Measurements from ENCODE around the gene TMEM255B.
"Not testable (repeated sequence)": the region's sequence is repeated elsewhere in the genome, so short reads cannot be mapped to it uniquely, and the experiment has no call there.

TMEM255B gene

DNA sequence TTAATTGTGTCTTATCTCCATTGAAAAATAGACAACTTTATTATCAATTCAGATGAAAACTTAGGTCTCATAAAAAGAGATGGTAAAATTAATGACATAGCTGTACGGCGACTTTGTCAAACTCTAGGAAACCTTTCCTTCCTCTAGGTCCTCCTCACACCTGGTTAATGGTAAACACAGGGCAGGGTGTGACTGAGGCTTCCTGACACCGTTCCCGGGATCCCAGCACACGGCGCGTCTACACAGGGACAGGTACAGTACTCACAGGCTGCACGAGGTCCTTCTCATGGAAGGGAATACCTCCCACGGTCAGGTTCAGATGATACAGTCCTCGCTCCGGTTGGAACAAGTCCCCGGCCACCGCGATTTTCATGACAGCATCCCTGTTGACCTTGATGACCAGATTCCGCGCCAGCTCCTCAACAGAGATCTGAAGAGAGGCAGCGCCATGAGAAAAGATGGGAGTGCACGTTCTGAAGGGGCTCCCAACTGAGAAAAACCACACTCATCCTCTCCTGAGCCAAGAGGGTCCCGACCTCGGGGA, 69.3 kb downstream of the TMEM255B start:
- TF ChIP-seq EZH2 (optimal IDR thresholded peaks at IDR 0.05; ENCODE audit: low read depth, low read length): no peak
- TF ChIP-seq EZH2phosphoT487 (IDR thresholded peaks at IDR 0.05; ENCODE audit: low read length): no peak
- TF ChIP-seq, protein P1, sequence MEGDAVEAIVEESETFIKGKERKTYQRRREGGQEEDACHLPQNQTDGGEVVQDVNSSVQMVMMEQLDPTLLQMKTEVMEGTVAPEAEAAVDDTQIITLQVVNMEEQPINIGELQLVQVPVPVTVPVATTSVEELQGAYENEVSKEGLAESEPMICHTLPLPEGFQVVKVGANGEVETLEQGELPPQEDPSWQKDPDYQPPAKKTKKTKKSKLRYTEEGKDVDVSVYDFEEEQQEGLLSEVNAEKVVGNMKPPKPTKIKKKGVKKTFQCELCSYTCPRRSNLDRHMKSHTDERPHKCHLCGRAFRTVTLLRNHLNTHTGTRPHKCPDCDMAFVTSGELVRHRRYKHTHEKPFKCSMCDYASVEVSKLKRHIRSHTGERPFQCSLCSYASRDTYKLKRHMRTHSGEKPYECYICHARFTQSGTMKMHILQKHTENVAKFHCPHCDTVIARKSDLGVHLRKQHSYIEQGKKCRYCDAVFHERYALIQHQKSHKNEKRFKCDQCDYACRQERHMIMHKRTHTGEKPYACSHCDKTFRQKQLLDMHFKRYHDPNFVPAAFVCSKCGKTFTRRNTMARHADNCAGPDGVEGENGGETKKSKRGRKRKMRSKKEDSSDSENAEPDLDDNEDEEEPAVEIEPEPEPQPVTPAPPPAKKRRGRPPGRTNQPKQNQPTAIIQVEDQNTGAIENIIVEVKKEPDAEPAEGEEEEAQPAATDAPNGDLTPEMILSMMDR (IDR thresholded peaks at IDR 0.05; ENCODE audit: low read length): no peak
- Histone ChIP-seq H4K20me1 (ENCODE audit: insufficient read depth, low read length) (no peaks in the 10 kb centered on the region), H3K4me3 (ENCODE audit: low read length) (no peak overlapping the region), H3F3A (ENCODE audit: insufficient read depth, low read length) (peaks cover 12% of the 10 kb centered on the region), H3K9me2 (replicated peaks; ENCODE audit: insufficient read depth, low read length) (no peaks in the 10 kb centered on the region), H3K9ac (ENCODE audit: low read length) (no peak overlapping the region), H3K9me3 (replicated peaks; ENCODE audit: insufficient read depth, low read length) (no peaks in the 10 kb centered on the region), H3K4me2 (ENCODE audit: low read depth, low read length) (no peak overlapping the region), H3K79me2 (ENCODE audit: low read length) (peaks cover 50% of the 10 kb centered on the region), H2AFZ (ENCODE audit: low read length) (no peak overlapping the region), H3K36me3 (replicated peaks; ENCODE audit: insufficient read depth, low read length) (peaks cover 7% of the 10 kb centered on the region; the same call in 1 of the 2 replicates), H3K4me1 (ENCODE audit: low read length) (no peaks in the 10 kb centered on the region), H3K27ac (ENCODE audit: low read length) (no peak overlapping the region), H3K27me3 (replicated peaks; ENCODE audit: insufficient read depth, low read length) (no peaks in the 10 kb centered on the region)
- DNase-seq: no peak

DNA sequence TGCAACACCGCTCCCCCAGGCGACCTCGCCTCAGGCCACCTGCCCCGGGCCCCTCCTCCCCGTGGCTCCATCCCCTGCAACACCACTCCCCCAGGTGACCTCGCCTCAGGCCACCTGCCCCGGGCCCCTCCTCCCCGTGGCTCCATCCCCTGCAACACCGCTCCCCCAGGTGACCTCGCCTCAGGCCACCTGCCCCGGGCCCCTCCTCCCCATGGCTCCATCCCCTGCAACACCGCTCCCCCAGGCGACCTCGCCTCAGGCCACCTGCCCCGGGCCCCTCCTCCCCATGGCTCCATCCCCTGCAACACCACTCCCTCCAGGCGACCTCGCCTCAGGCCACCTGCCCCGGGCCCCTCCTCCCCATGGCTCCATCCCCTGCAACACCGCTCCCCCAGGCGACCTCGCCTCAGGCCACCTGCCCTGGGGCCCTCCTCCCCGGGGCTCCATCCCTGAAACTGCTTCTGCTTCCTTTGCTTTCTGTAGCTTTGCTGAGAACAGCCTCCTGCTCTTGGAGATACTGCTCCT, 71.5 kb downstream of the TMEM255B start:
- not testable (repeated sequence) for H3K27ac ChIP-seq (ENCODE audit: low read length); H3K4me2 ChIP-seq (ENCODE audit: low read depth, low read length); H2AFZ ChIP-seq (ENCODE audit: low read length); H3K27me3 ChIP-seq (replicated peaks; ENCODE audit: insufficient read depth, low read length); H3K9me3 ChIP-seq (replicated peaks; ENCODE audit: insufficient read depth, low read length); H4K20me1 ChIP-seq (ENCODE audit: insufficient read depth, low read length); H3K4me1 ChIP-seq (ENCODE audit: low read length); H3K9ac ChIP-seq (ENCODE audit: low read length); DNase-seq; H3K9me2 ChIP-seq (replicated peaks; ENCODE audit: insufficient read depth, low read length); H3K4me3 ChIP-seq (ENCODE audit: low read length); H3F3A ChIP-seq (ENCODE audit: insufficient read depth, low read length)
- Histone ChIP-seq H3K79me2 (ENCODE audit: low read length) (peaks cover 70% of the 10 kb centered on the region), H3K36me3 (replicated peaks; ENCODE audit: insufficient read depth, low read length) (peaks cover 18% of the 10 kb centered on the region)

DNA sequence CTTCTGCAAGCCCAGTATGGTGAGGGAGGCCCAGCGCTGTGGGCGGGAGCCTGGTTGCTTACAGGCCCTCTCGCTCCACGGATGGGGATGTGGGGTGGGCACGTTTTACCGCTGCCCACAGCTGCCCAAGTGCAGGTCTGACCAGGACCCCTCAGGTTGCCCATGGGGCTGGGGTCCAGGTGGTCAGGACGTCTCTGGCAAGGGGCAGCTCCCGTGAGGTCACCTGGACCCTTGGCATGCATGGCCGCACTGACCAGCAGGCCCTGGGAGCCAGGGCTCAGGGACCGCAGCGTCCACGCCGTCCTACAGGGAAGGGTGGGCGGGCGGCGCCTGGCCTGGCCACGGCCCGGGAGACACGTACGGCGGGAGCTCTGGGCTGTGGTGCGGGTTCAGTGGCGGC, 72.0 kb downstream of the TMEM255B start:
- DNase-seq: no peak
- H3F3A ChIP-seq (ENCODE audit: insufficient read depth, low read length): peaks cover 7% of the 10 kb centered on the region; the same call in 1 of the 2 replicates
- TF ChIP-seq, protein P1 (IDR thresholded peaks at IDR 0.05; ENCODE audit: low read length): no peak
- TF ChIP-seq EZH2phosphoT487 (IDR thresholded peaks at IDR 0.05; ENCODE audit: low read length) (no peak), EZH2 (optimal IDR thresholded peaks at IDR 0.05; ENCODE audit: low read depth, low read length) (no peak)
- H3K9ac ChIP-seq (ENCODE audit: low read length): no peak overlapping the region
- no peak overlapping the region for H2AFZ ChIP-seq (ENCODE audit: low read length)
- no peaks in the 10 kb centered on the region for H3K9me2 ChIP-seq (replicated peaks; ENCODE audit: insufficient read depth, low read length)
- H4K20me1 ChIP-seq (ENCODE audit: insufficient read depth, low read length): no peaks in the 10 kb centered on the region
- peaks cover 19% of the 10 kb centered on the region for H3K36me3 ChIP-seq (replicated peaks; ENCODE audit: insufficient read depth, low read length)
- H3K4me3 ChIP-seq (ENCODE audit: low read length): no peak overlapping the region
- H3K79me2 ChIP-seq (ENCODE audit: low read length): peaks cover 75% of the 10 kb centered on the region
- H3K9me3 ChIP-seq (replicated peaks; ENCODE audit: insufficient read depth, low read length): no peaks in the 10 kb centered on the region
- no peak overlapping the region for H3K27ac ChIP-seq (ENCODE audit: low read length)
- no peaks in the 10 kb centered on the region for H3K4me1 ChIP-seq (ENCODE audit: low read length)
- no peak overlapping the region for H3K4me2 ChIP-seq (ENCODE audit: low read depth, low read length)
- H3K27me3 ChIP-seq (replicated peaks; ENCODE audit: insufficient read depth, low read length): no peaks in the 10 kb centered on the region

DNA sequence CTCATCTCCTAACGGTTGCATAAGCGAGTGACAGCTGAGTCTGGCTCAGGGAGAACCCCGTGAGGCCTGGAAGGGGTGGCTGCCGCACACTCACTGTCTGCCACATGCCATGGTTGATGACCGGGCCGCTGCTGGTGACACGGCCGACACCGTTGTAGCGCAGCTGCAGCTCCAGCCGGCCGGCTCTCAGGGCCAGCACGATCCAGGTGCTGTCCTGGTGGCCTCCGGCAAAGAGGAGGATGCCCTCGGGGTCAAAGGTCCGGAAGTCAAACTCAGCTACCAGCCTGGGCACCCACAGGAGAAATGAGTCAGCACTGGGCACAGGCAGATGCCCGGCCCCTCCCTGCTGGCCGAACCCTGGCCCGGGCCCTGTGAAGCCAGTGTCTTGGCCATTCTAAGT, 73.2 kb downstream of the TMEM255B start:
- Histone ChIP-seq H3K36me3 (replicated peaks; ENCODE audit: insufficient read depth, low read length) (peaks cover 19% of the 10 kb centered on the region), H3K4me3 (ENCODE audit: low read length) (no peak overlapping the region), H4K20me1 (ENCODE audit: insufficient read depth, low read length) (no peaks in the 10 kb centered on the region), H3K9me2 (replicated peaks; ENCODE audit: insufficient read depth, low read length) (no peaks in the 10 kb centered on the region), H3K9me3 (replicated peaks; ENCODE audit: insufficient read depth, low read length) (no peaks in the 10 kb centered on the region), H3K27me3 (replicated peaks; ENCODE audit: insufficient read depth, low read length) (no peaks in the 10 kb centered on the region), H3F3A (ENCODE audit: insufficient read depth, low read length) (peaks cover 7% of the 10 kb centered on the region; the same call in 1 of the 2 replicates), H3K9ac (ENCODE audit: low read length) (no peak overlapping the region), H3K4me2 (ENCODE audit: low read depth, low read length) (no peak overlapping the region), H2AFZ (ENCODE audit: low read length) (no peak overlapping the region), H3K79me2 (ENCODE audit: low read length) (peaks cover 75% of the 10 kb centered on the region), H3K4me1 (ENCODE audit: low read length) (0 out of 2 replicates have a peak, but pooled peaks cover 2% of the 10 kb centered on the region), H3K27ac (ENCODE audit: low read length) (no peak overlapping the region)
- no peak for DNase-seq
- TF ChIP-seq EZH2phosphoT487 (IDR thresholded peaks at IDR 0.05; ENCODE audit: low read length) (no peak), EZH2 (optimal IDR thresholded peaks at IDR 0.05; ENCODE audit: low read depth, low read length) (no peak)
- TF ChIP-seq, protein P1 (IDR thresholded peaks at IDR 0.05; ENCODE audit: low read length): no peak
